GM19438 (cell line): Measurements from ENCODE around the gene TSHR.
"Not testable (repeated sequence)": the region's sequence is repeated elsewhere in the genome, so short reads cannot be mapped to it uniquely, and the experiment has no call there.

Source experiments
- ATAC-seq: cut with Tn5 transposase; IDR thresholded peaks from one replicate; pipeline ENCODE4 v1.9.1; 2021; ENCODE audit warnings: low read depth; ENCODE audit not compliant: unreplicated experiment

The TSHR gene

GRCh38 chr14:80948291-80948690 lies 7.1 kb upstream of the TSHR start:
- no peak for ATAC-seq

- no peak for ATAC-seq
Observed at GRCh38 chr14:80951491-80951890, 3.9 kb upstream of the TSHR start.

- not testable (repeated sequence) for ATAC-seq
Observed at GRCh38 chr14:80953211-80953610, 2.2 kb upstream of the TSHR start.

GRCh38 chr14:80954687-80955299 lies 628 bp upstream of the TSHR start:
- ATAC-seq: no peak

- no peak for ATAC-seq
Observed at GRCh38 chr14:80956102-80956501, 681 bp downstream of the TSHR start.

- ATAC-seq: no peak
Observed at GRCh38 chr14:80956922-80957321, 1.5 kb downstream of the TSHR start.

- no peak for ATAC-seq
Observed at GRCh38 chr14:80957613-80958012, 2.2 kb downstream of the TSHR start.

GRCh38 chr14:80958226-80958625 lies 2.8 kb downstream of the TSHR start:
- ATAC-seq: no peak

GRCh38 chr14:80958939-80959338 lies 3.5 kb downstream of the TSHR start:
- no peak for ATAC-seq

- peak; percentile 97 for ATAC-seq
Observed at GRCh38 chr14:80959496-80959895, 4.1 kb downstream of the TSHR start.

- ATAC-seq: no peak
Observed at GRCh38 chr14:80965037-80965436, 9.6 kb downstream of the TSHR start.

GRCh38 chr14:80973931-80974641 lies 18.7 kb downstream of the TSHR start:
- no peak for ATAC-seq

- no peak for ATAC-seq
Observed at GRCh38 chr14:80974679-80975078, 19.3 kb downstream of the TSHR start.

- no peak for ATAC-seq
Observed at GRCh38 chr14:80977221-80977620, 21.8 kb downstream of the TSHR start.

- ATAC-seq: no peak
Observed at GRCh38 chr14:80978403-80978802, 23.0 kb downstream of the TSHR start.

- ATAC-seq: no peak
Observed at GRCh38 chr14:80979951-80980350, 24.5 kb downstream of the TSHR start.

- ATAC-seq: no peak
Observed at GRCh38 chr14:80981156-80981555, 25.7 kb downstream of the TSHR start.

- no peak for ATAC-seq
Observed at GRCh38 chr14:80981673-80982072, 26.3 kb downstream of the TSHR start.

GRCh38 chr14:80982711-80983110 lies 27.3 kb downstream of the TSHR start:
- no peak for ATAC-seq

GRCh38 chr14:80987235-80988032 lies 32.0 kb downstream of the TSHR start:
- ATAC-seq: peak; percentile 76

GRCh38 chr14:80988192-80988591 lies 32.8 kb downstream of the TSHR start:
- ATAC-seq: no peak
